Endodermal cell (in vitro differentiated cells): Measurements from ENCODE around the gene MYO6. TPM values are rescaled to one million over a fixed set of nuclear protein-coding genes. Genes with fewer than 3 reads are reported as not detected.

Experiments used
- DNase-seq: peaks from one replicate; pipeline ENCODE4 v3.0.0-alpha.2; 2017
- H3K27ac ChIP-seq: 2 replicates; pipeline ENCODE4 v1.5.1; 2013; ENCODE audit warnings: mild to moderate bottlenecking, low read depth, low read length, moderate library complexity
- H3K27me3 ChIP-seq: 2 replicates; pipeline ENCODE4 v1.6.1; 2013; ENCODE audit warnings: mild to moderate bottlenecking, low read length, moderate library complexity; ENCODE audit not compliant: insufficient read depth, control insufficient read depth, poor library complexity, severe bottlenecking
- H3K36me3 ChIP-seq: 2 replicates; pipeline ENCODE4 v1.7.0; 2013; ENCODE audit warnings: mild to moderate bottlenecking, low read length, moderate library complexity; ENCODE audit not compliant: control insufficient read depth, insufficient read depth
- H3K4me1 ChIP-seq: one replicate; pipeline ENCODE4 v1.7.0; 2013; ENCODE audit warnings: low read length; ENCODE audit not compliant: control insufficient read depth, insufficient read depth
- H3K4me3 ChIP-seq: 2 replicates; pipeline ENCODE4 v1.5.1; 2013; ENCODE audit warnings: mild to moderate bottlenecking, low read length, moderate library complexity
- H3K9ac ChIP-seq: 2 replicates; pipeline ENCODE4 v1.6.1; 2013; ENCODE audit warnings: mild to moderate bottlenecking, low read length, moderate library complexity; ENCODE audit not compliant: poor library complexity, severe bottlenecking; ENCODE audit errors: extremely low read depth
- H3K9me3 ChIP-seq: 2 replicates; pipeline ENCODE4 v1.6.1; 2013; ENCODE audit warnings: mild to moderate bottlenecking, low read length, moderate library complexity; ENCODE audit not compliant: control insufficient read depth
- H3K27ac Mint-ChIP-seq: 2 replicates; pipeline ENCODE4 v1.8.0; 2020; ENCODE audit warnings: mixed read lengths
- H3K27me3 Mint-ChIP-seq: 2 replicates; pipeline ENCODE4 v1.8.0; 2021; ENCODE audit warnings: mild to moderate bottlenecking, mixed read lengths; ENCODE audit not compliant: insufficient read depth
- H3K36me3 Mint-ChIP-seq: 2 replicates; pipeline ENCODE4 v1.8.0; 2020; ENCODE audit warnings: low read depth, mixed read lengths
- H3K4me1 Mint-ChIP-seq: 2 replicates; pipeline ENCODE4 v1.8.0; 2020; ENCODE audit warnings: mixed read lengths
- H3K4me3 Mint-ChIP-seq: 2 replicates; pipeline ENCODE4 v1.8.0; 2020; ENCODE audit warnings: mild to moderate bottlenecking, moderate library complexity, mixed read lengths
- H3K9me3 Mint-ChIP-seq: 2 replicates; pipeline ENCODE4 v1.8.0; 2020; ENCODE audit warnings: mild to moderate bottlenecking, mixed read lengths
- WGBS, 2 experiments: methylation state at CpG; one replicate each; pipeline versions ENCODE4 v1.1.5 to v1.1.7; 2013; ENCODE audit warnings: missing lambda C conversion rate in 2 of 2, mixed read lengths in 1 of 2; ENCODE audit not compliant: insufficient coverage in 1 of 2, insufficient read length in 1 of 2; 5-methylcytosine and 5-hydroxymethylcytosine counted together
- total RNA-seq, 2 donors: library from RNA; stranded (reverse); fragmentation: NEBNext Ultra II Directional in 1 of 2; extraction: Animal tissue kit (Norgen Biotek cat#: 25700) in 1 of 2; gene quantifications; 2 replicates in 1 of 2; 3 replicates in 1 of 2; pipeline ENCODE4 v1.2.1, GENCODE V29; 2021
- TF ChIP-seq, protein P1 (sequence below): fragments of 200-600 bp; sonication (generic); conservative IDR thresholded peaks from 2 replicates; pipeline ENCODE4 v1.5.0; 2021; ENCODE audit warnings: antibody characterized with exemption, mild to moderate bottlenecking

MYO6 gene
- total RNA-seq, 2 donors from 2014 or later: 58.7 to 89.9 TPM

DNA sequence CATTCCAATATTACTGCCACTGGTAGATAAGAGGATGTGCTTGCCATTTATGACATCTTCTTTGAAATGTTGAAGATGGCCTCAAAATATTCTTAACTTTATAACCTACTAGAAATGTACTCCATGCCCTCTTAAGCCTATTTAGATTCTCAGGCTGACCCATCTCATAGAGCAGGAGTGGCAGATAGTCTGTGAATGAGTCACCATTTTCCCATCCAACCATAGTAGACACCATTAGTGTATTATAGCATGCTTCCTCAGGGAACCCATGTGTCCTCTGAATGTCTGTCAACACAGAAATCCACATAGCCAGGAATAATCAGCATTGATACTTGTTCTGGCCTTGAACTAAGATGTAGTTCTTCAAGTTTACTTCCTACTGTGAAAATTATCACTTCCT lies 173.2 kb downstream of the MYO6 start:
- H3K4me1 Mint-ChIP-seq: peaks cover 7% of the 10 kb centered on the region
- Histone ChIP-seq H3K9me3 (no peaks in the 10 kb centered on the region), H3K9ac (no peak overlapping the region), H3K4me1 (no peaks in the 10 kb centered on the region), H3K27me3 (no peaks in the 10 kb centered on the region), H3K27ac (no peak overlapping the region), H3K36me3 (peaks cover 8% of the 10 kb centered on the region), H3K4me3 (no peak overlapping the region)
- no peak overlapping the region for H3K4me3 Mint-ChIP-seq
- H3K9me3 Mint-ChIP-seq: no peaks in the 10 kb centered on the region
- H3K27me3 Mint-ChIP-seq: no peaks in the 10 kb centered on the region
- TF ChIP-seq, protein P1, sequence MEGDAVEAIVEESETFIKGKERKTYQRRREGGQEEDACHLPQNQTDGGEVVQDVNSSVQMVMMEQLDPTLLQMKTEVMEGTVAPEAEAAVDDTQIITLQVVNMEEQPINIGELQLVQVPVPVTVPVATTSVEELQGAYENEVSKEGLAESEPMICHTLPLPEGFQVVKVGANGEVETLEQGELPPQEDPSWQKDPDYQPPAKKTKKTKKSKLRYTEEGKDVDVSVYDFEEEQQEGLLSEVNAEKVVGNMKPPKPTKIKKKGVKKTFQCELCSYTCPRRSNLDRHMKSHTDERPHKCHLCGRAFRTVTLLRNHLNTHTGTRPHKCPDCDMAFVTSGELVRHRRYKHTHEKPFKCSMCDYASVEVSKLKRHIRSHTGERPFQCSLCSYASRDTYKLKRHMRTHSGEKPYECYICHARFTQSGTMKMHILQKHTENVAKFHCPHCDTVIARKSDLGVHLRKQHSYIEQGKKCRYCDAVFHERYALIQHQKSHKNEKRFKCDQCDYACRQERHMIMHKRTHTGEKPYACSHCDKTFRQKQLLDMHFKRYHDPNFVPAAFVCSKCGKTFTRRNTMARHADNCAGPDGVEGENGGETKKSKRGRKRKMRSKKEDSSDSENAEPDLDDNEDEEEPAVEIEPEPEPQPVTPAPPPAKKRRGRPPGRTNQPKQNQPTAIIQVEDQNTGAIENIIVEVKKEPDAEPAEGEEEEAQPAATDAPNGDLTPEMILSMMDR: no peak
- no peak overlapping the region for H3K27ac Mint-ChIP-seq
- H3K36me3 Mint-ChIP-seq: peaks cover 31% of the 10 kb centered on the region
- DNase-seq: no peak

DNA sequence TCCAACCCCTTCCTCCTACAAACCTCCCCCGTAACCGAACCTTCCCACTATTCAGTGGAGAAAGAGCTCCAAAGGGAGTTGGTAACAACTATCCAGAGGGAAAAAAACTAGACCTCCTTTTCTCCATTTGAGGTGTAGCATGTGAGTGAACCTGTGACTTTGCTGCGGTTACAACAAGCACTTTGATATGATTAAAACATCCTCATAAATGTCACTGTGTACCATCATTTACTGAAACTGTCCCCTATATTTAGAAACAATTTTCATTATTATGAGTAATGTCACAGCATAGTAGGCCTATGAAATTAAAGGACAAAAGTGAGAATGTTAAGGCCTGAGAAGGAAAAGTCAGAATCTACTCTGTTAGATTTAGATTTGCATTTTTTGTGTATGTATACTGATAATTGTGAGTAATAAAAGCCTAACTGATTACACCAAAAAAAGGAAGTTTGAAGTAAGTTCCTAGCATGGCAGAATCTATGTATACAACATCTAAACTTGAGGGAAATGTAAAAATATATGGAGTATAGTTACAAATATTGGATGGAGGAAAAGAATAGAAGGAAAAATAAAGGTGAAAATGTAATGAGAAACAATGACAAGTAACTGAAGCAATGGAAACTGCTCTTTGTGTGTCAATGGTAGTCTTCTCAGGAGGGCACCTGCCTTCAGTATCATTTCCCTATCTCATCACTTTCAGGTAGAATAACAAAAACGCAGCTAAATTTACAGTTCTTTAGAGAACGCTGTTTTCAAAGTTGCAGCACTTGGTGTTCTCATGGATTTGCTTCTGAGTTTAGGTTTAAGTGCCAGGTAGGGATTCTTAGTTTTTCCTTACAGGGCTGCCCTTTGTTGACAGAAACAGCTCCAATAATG lies 177.5 kb downstream of the MYO6 start:
- Mint-ChIP-seq H3K27ac (no peak overlapping the region), H3K4me3 (no peak overlapping the region), H3K36me3 (no peaks in the 10 kb centered on the region)

DNA sequence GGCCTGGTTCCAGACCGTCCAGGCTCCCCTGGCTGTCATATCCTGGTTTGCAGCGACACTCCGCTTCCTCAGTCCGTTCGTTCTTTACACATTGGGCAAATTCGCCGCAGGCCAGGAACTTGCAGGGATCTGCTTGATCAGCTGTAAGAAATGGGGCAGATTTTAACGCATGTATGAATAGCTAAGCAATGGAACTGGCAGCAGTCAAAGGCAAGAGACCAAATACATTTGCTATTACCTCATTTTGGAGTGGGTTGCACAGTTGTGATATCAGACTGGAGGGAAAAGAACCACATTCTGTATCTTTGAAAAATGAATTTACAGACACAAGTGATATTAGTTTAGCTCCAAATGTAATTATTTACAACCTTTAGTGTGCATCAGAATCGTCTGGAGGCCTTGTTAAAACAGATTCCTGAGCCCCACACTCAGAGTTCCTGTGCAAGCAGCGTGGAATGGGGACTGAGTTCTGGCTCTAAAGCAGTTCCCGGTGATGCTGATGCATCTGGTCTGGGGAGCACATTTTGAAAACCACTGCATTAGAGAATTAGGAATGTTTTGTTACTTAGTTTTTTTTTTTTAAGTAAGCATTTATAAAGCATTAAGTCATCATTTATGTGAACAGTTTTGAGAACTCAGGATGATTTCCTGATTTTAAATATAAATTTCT lies 182.1 kb downstream of the MYO6 start:
- no peaks in the 10 kb centered on the region for H3K4me1 ChIP-seq
- TF ChIP-seq, protein P1: no peak
- H3K4me1 Mint-ChIP-seq: peaks cover 3% of the 10 kb centered on the region
- no peaks in the 10 kb centered on the region for H3K27me3 ChIP-seq
- H3K4me3 Mint-ChIP-seq: no peak overlapping the region
- H3K27ac ChIP-seq: no peak overlapping the region
- WGBS, 2 experiments: 83 to 88% methylated on average over 9 to 11 of the region's 11 CpGs
- H3K36me3 ChIP-seq: no peaks in the 10 kb centered on the region
- H3K9ac ChIP-seq: no peak overlapping the region
- H3K27ac Mint-ChIP-seq: no peak overlapping the region
- H3K4me3 ChIP-seq: no peak overlapping the region
- H3K27me3 Mint-ChIP-seq: peaks cover 18% of the 10 kb centered on the region
- H3K36me3 Mint-ChIP-seq: no peaks in the 10 kb centered on the region
- H3K9me3 ChIP-seq: no peaks in the 10 kb centered on the region
- no peak for DNase-seq
- no peaks in the 10 kb centered on the region for H3K9me3 Mint-ChIP-seq

More for the DNA sequence above, 177.5 kb downstream of the MYO6 start:
- H3K27ac ChIP-seq: no peak overlapping the region
- no peaks in the 10 kb centered on the region for H3K9me3 ChIP-seq
- TF ChIP-seq, protein P1: no peak
- H3K27me3 ChIP-seq: no peaks in the 10 kb centered on the region
- 85 to 92% methylated on average over 2 to 5 of the region's 5 CpGs for WGBS, 2 experiments
- H3K4me3 ChIP-seq: no peak overlapping the region
- H3K9me3 Mint-ChIP-seq: no peaks in the 10 kb centered on the region
- no peak for DNase-seq
- peaks cover 4% of the 10 kb centered on the region for H3K4me1 Mint-ChIP-seq
- H3K4me1 ChIP-seq: no peaks in the 10 kb centered on the region
- no peak overlapping the region for H3K9ac ChIP-seq
- no peaks in the 10 kb centered on the region for H3K27me3 Mint-ChIP-seq
- no peaks in the 10 kb centered on the region for H3K36me3 ChIP-seq
